Inferior parietal cortex (tissue), 1 donor: ENCODE results near the gene MRPL19.

Source experiments
- DNase-seq: peaks from one replicate; pipeline ENCODE4 v3.0.0-alpha.2; 2016; ENCODE audit errors: extremely low spot score

Gene MRPL19

GRCh38 chr2:75646583-75647425 is at the start of gene MRPL19:
TSS of gene MRPL19 (plus strand) at chr2:75646783. CDS start at chr2:75646808, 25 bp downstream.
- peak; percentile 97 for DNase-seq

GRCh38 chr2:75596784-75597183 is 49.8 kb upstream of the MRPL19 start:
- no peak for DNase-seq

- no peak for DNase-seq
These were observed 48.6 kb upstream of the MRPL19 start for GRCh38 chr2:75597949-75598348.

- no peak for DNase-seq
These were observed 47.9 kb upstream of the MRPL19 start for GRCh38 chr2:75598589-75599155.

- no peak for DNase-seq
These were observed 46.0 kb upstream of the MRPL19 start for GRCh38 chr2:75600461-75601011.

- DNase-seq, result no peak
These were observed 43.8 kb upstream of the MRPL19 start for GRCh38 chr2:75602724-75603342.

GRCh38 chr2:75603477-75603876 is 43.1 kb upstream of the MRPL19 start:
- DNase-seq, result no peak

GRCh38 chr2:75604484-75604883 is 42.1 kb upstream of the MRPL19 start:
- DNase-seq, result no peak

- DNase-seq, result no peak
These were observed 40.6 kb upstream of the MRPL19 start for GRCh38 chr2:75605770-75606529.

- no peak for DNase-seq
These were observed 39.7 kb upstream of the MRPL19 start for GRCh38 chr2:75606761-75607399.

GRCh38 chr2:75607400-75607798 is 39.2 kb upstream of the MRPL19 start:
- no peak for DNase-seq

- no peak for DNase-seq
These were observed 38.4 kb upstream of the MRPL19 start for GRCh38 chr2:75607988-75608683.

GRCh38 chr2:75608684-75609333 is 37.8 kb upstream of the MRPL19 start:
- DNase-seq, result peak; percentile 50

- no peak for DNase-seq
These were observed 37.3 kb upstream of the MRPL19 start for GRCh38 chr2:75609334-75609689.

- no peak for DNase-seq
These were observed 36.6 kb upstream of the MRPL19 start for GRCh38 chr2:75609937-75610508.

- DNase-seq, result no peak
These were observed 35.9 kb upstream of the MRPL19 start for GRCh38 chr2:75610671-75611070.

GRCh38 chr2:75612108-75612861 is 34.3 kb upstream of the MRPL19 start:
- no peak for DNase-seq

GRCh38 chr2:75612862-75613243 is 33.7 kb upstream of the MRPL19 start:
- DNase-seq, result no peak

GRCh38 chr2:75614162-75614651 is 32.4 kb upstream of the MRPL19 start:
- no peak for DNase-seq
